ENCODE results near the gene DNM2. TPM values are rescaled to one million over a fixed set of nuclear protein-coding genes. Genes with fewer than 3 reads are reported as not detected.

DNM2 gene
- total and polyA plus RNA-seq, 9 of the 15 experiments (the other 6 are each of a cell fraction or from before 2014, with no cell fraction given) = 2.2 to 161 (median 72.6) TPM

DNA sequence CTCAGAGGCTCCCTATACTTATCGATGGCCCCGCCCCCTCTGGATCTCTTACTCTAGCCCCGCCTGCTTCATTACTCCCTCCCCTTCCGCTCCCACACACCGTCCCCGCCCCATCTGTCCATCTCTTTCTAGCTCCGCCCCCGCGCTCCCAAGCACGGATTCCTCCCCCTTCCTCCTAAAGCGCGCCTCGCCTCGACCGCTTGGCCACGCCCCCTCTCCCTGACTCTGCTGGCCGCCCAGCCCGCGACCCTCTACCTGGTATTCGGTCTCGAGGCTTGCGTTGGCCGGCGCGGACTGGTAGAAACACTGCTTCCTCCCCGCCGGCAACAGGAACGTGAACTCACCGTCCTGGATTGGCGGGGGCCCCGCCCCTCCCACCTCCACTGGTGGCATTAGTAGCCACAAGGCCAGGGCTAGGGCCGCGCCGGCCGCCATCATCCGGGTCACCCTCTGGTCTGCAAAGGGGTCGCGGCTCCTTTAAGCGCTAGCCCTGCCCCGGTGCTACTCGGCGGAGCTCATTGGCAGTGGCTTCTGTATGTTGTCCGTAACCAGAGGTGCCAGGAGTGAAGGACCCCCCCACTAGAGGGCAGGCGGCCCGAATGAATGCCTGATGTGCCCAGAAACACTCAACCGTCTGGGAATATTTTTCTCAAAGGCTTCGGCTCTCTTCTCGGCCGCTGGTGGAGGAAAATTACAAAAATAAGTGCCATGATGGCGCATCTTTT, 118.0 kb downstream of the DNM2 start, which contains the start of gene TMED1 (continued):
- no peak; the same call in 1 of the 2 replicates for TF ChIP-seq HMGXB4 (CRISPR knock-in tag; IDR thresholded peaks at IDR 0.05)
- no peak for TF ChIP-seq PREB (CRISPR knock-in tag; IDR thresholded peaks at IDR 0.05)
- no peak for TF ChIP-seq PHF20 (IDR thresholded peaks at IDR 0.05; ENCODE audit: partially characterized antibody)
- TF ChIP-seq PCBP1 (IDR thresholded peaks at IDR 0.05; ENCODE audit: low read depth, low read length, poor library complexity, severe bottlenecking) = no peak
- no peak for TF ChIP-seq HDAC6 (IDR thresholded peaks at IDR 0.05; ENCODE audit: low read depth, low read length)
- no peak for TF ChIP-seq LEF1 (IDR thresholded peaks at IDR 0.05)
- TF ChIP-seq SRSF1 (IDR thresholded peaks at IDR 0.05; ENCODE audit: low read depth, low read length) = no peak
- TF ChIP-seq, protein P1, sequence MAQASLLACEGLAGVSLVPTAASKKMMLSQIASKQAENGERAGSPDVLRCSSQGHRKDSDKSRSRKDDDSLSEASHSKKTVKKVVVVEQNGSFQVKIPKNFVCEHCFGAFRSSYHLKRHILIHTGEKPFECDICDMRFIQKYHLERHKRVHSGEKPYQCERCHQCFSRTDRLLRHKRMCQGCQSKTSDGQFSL (CRISPR knock-in tag; IDR thresholded peaks at IDR 0.05) = peak; percentile 89
- TF ChIP-seq, protein P1 (tag; IDR thresholded peaks at IDR 0.05) = peak in 1 of 2 experiments; percentile 92; a peak in 2 of 4 replicates
- TF ChIP-seq PURB (CRISPR knock-in tag; IDR thresholded peaks at IDR 0.05; ENCODE audit: low read depth) = no peak
- no peak for TF ChIP-seq E2F8 (IDR thresholded peaks at IDR 0.05; ENCODE audit: low read depth, partially characterized antibody)
- TF ChIP-seq ZNF431 (CRISPR knock-in tag; IDR thresholded peaks at IDR 0.05) = no peak
- no peak for TF ChIP-seq ZNF586 (CRISPR knock-in tag; conservative IDR thresholded peaks at IDR 0.05)
- TF ChIP-seq EWSR1 (IDR thresholded peaks at IDR 0.05; ENCODE audit: borderline replicate concordance, low read depth, partially characterized antibody) = no peak
- no peak for TF ChIP-seq ZC3H11A (IDR thresholded peaks at IDR 0.05; ENCODE audit: low read depth, low read length)
- TF ChIP-seq, protein P2, sequence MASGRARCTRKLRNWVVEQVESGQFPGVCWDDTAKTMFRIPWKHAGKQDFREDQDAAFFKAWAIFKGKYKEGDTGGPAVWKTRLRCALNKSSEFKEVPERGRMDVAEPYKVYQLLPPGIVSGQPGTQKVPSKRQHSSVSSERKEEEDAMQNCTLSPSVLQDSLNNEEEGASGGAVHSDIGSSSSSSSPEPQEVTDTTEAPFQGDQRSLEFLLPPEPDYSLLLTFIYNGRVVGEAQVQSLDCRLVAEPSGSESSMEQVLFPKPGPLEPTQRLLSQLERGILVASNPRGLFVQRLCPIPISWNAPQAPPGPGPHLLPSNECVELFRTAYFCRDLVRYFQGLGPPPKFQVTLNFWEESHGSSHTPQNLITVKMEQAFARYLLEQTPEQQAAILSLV (tag; IDR thresholded peaks at IDR 0.05) = no peak
- TF ChIP-seq MIER1 (IDR thresholded peaks at IDR 0.05; ENCODE audit: low read depth) = no peak
- peak; percentile 61 to 72 for TF ChIP-seq NRF1 (conservative IDR thresholded peaks at IDR 0.05 in 1 of 2, IDR thresholded peaks at IDR 0.05 in 1 of 2)
